ENCODE data around the gene CATSPERZ. TPM values are rescaled to one million over a fixed set of nuclear protein-coding genes. Genes with fewer than 3 reads are reported as not detected.

Gene CATSPERZ, protein sequence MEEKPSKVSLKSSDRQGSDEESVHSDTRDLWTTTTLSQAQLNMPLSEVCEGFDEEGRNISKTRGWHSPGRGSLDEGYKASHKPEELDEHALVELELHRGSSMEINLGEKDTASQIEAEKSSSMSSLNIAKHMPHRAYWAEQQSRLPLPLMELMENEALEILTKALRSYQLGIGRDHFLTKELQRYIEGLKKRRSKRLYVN
- total RNA-seq: under 1 TPM in 1 of 4 donors, not detected in 3; 0.80 TPM

DNA sequence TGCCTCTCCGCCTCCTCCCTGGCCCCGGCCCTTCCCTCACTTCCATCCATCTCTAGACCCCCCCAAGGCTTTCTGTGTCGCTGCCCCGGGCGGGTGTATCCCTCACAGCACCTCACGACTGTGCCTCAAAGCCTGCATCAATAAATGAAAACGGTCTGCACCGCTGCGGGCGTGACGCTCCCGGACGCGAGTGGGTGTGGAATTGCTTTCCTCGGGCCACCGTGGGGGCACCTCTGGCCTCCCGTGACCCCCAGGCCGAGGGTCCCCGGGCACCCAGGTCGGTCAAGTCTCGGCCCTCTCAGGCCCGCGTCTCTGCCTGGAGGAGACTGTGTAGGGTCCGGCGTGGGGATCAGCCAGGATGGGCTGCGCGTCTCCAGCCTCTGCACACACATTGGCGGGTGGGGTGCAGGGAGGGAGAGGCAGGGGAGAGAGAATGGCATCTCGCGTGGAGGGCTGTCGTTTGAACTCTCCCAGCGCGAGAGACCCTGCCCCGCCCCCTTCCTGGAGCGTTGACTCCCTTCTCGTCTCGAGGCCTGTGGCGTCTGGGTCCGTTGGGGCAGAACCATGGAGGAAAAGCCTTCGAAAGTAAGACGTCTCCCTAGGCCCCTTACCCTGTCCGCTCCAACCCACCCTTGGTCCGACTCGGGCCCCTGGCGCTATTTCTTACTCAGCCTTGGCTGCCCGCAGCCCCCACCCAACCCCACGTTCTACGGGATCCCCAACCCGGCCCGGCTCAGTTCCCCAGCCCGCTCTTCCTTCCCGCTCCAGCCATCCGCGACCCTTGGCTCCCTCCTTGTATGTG lies at the start of gene CATSPERZ:
CATSPERZ (plus strand) TSS at position 512 of the 802 bp plus-strand sequence; CDS start at position 565, 53 bp downstream.
- WGBS: 22% methylated on average over 37 of the region's 54 CpGs
- Histone ChIP-seq H3K4me3 (peak within 1 kb of the TSS; percentile 52 to 61 (median 53)), H3K27ac (replicated peaks in 1 of 4) (peak within 1 kb of the TSS in 3 of 4 donors; percentile 23 to 57 (median 52)), H3K9me3 (no peaks in the 10 kb centered on the region), H3K36me3 (no peaks in the 10 kb centered on the region), H3K4me1 (peaks cover 28 to 50% (median 45%) of the 10 kb centered on the region in 4 donors), H3K27me3 (peaks cover 7 to 84% (median 49%) of the 10 kb centered on the region in 4 donors)
- intact Hi-C loops (cut with DNase I): loop anchor here (5.0 kb wide), 2 partner anchors 33 to 98 kb away; no protein-coding TSS in a partner anchor
- no peak for DNase-seq (ENCODE audit: extremely low spot score)
- no peak for TF ChIP-seq POLR2A (IDR thresholded peaks at IDR 0.05; ENCODE audit: low read depth)
- TF ChIP-seq, protein P1, sequence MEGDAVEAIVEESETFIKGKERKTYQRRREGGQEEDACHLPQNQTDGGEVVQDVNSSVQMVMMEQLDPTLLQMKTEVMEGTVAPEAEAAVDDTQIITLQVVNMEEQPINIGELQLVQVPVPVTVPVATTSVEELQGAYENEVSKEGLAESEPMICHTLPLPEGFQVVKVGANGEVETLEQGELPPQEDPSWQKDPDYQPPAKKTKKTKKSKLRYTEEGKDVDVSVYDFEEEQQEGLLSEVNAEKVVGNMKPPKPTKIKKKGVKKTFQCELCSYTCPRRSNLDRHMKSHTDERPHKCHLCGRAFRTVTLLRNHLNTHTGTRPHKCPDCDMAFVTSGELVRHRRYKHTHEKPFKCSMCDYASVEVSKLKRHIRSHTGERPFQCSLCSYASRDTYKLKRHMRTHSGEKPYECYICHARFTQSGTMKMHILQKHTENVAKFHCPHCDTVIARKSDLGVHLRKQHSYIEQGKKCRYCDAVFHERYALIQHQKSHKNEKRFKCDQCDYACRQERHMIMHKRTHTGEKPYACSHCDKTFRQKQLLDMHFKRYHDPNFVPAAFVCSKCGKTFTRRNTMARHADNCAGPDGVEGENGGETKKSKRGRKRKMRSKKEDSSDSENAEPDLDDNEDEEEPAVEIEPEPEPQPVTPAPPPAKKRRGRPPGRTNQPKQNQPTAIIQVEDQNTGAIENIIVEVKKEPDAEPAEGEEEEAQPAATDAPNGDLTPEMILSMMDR (IDR thresholded peaks at IDR 0.05): no peak
- TF ChIP-seq EP300 (IDR thresholded peaks at IDR 0.05): no peak
- no peak for TF ChIP-seq POLR2AphosphoS5 (IDR thresholded peaks at IDR 0.05)

DNA sequence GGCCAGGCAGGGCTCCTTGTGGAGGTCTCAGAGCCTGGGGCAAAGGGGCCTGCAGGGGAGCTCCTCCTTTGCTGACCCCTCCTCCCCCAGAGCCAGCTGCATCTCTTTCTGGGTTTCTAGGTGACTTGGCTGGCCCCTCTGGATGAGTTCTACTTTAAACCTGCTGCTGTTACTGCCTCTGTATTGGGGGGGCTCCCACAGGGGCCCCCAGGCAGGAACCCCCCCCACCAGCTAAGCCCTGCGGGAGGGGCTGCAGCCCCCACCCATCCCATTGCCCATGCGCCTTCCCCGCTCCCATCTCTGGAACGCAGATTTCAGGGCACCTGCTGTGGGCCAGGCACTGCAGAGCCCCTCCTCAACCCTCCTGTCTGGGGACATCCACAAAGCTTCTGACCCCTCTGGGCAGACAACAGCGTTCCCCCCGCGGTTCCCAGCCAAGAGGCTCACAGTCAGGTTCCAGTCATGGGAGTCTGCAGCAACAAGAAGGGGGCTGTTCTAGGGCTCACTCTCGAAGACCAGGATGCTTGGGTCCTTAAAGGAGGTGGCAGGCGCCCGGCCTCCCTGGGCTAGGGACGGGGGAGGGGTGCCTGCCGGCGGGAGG lies 49.6 kb upstream of the CATSPERZ start:
- intact Hi-C loops (cut with DNase I): no loop called here
- 0% methylated on average over 3 of the region's 13 CpGs for WGBS
- no peaks in the 10 kb centered on the region for H3K9me3 ChIP-seq
- H3K4me3 ChIP-seq: peak overlapping the region; percentile 88 to 93 (median 92)
- TF ChIP-seq, protein P1 (IDR thresholded peaks at IDR 0.05): no peak
- TF ChIP-seq POLR2A (IDR thresholded peaks at IDR 0.05; ENCODE audit: low read depth) (no peak), POLR2AphosphoS5 (IDR thresholded peaks at IDR 0.05) (no peak), EP300 (IDR thresholded peaks at IDR 0.05) (no peak)
- peaks cover 3 to 14% (median 13%) of the 10 kb centered on the region in 4 donors for H3K36me3 ChIP-seq
- DNase-seq (ENCODE audit: extremely low spot score): no peak
- no peaks in the 10 kb centered on the region for H3K27me3 ChIP-seq
- H3K4me1 ChIP-seq: peaks cover 40 to 67% (median 58%) of the 10 kb centered on the region in 4 donors
- peak overlapping the region in 1 of 4 donors; percentile 81 for H3K27ac ChIP-seq (replicated peaks in 1 of 4)

DNA sequence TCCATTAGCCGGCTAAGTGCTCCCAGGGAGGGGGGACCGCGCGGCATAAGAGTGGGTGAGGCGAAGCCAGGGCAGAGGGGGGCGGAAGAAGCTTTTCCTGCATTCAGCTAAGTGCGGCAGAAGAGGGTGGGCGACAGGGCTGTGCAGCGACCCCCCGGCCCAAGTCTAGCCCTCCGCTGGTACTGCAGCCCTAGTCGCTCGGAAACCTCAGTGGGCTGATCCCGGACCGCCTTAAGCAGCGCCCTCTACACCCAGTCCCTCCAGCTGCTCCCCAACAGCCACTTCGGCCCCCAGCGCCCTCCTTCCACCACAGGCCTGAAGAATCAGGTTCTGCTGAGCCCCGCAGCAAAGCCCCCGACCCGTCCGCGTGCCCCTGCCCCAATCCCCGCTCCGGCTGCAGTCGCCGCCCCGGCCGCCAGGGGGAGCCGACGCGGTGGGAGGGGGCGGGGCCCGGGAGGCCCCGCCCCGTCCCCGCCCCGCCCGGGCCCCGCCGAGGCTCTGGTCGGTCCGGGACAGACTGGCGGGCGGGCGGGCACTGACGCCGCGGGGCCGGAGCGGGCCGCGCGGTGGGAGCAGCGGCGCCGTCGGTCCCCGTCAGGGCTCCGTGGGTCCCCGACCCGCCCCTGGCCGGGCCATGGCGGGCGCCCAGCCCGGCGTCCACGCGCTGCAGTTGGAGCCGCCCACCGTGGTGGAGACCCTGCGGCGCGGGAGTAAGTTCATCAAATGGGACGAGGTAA lies 49.0 kb upstream of the CATSPERZ start, which contains the start of gene PLCB3:
PLCB3 (plus strand) TSS at position 515 of the 737 bp plus-strand sequence; CDS start at position 635, 120 bp downstream.
- H3K4me1 ChIP-seq: peaks cover 36 to 62% (median 53%) of the 10 kb centered on the region in 4 donors
- WGBS: 1% methylated on average over 10 of the region's 75 CpGs
- peak within 1 kb of the TSS; percentile 88 to 93 (median 92) for H3K4me3 ChIP-seq
- DNase-seq (ENCODE audit: extremely low spot score): no peak
- no peaks in the 10 kb centered on the region for H3K9me3 ChIP-seq
- H3K36me3 ChIP-seq: peaks cover 10 to 21% (median 20%) of the 10 kb centered on the region in 4 donors
- TF ChIP-seq, protein P1 (IDR thresholded peaks at IDR 0.05): peak; percentile 76 to 94 (median 91)
- peak; percentile 4 to 45 for TF ChIP-seq POLR2AphosphoS5 (IDR thresholded peaks at IDR 0.05)
- TF ChIP-seq EP300 (IDR thresholded peaks at IDR 0.05): no peak
- H3K27ac ChIP-seq (replicated peaks in 1 of 4): peak within 1 kb of the TSS; percentile 81 to 86 (median 84)
- intact Hi-C loops (cut with DNase I): no loop called here
- no peaks in the 10 kb centered on the region for H3K27me3 ChIP-seq

DNA sequence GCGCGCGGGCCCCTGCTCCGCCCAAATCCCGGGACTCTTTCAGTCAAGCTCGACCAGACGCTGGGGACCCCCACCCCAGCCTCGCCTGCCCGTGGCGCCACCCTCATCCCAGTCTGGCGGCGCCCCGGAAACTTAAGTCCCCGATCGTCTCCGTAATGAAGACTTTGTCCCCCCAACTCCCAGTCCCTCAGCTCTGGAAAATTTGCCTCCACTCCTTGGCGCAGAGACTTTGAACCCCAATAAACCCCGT lies 48.5 kb upstream of the CATSPERZ start:
- Histone ChIP-seq H3K27me3 (no peaks in the 10 kb centered on the region), H3K4me3 (peak overlapping the region; percentile 88 to 93 (median 92)), H3K4me1 (peaks cover 36 to 61% (median 53%) of the 10 kb centered on the region in 4 donors), H3K9me3 (no peaks in the 10 kb centered on the region), H3K36me3 (peaks cover 15 to 26% (median 25%) of the 10 kb centered on the region in 4 donors), H3K27ac (replicated peaks in 1 of 4) (peak overlapping the region; percentile 81 to 86 (median 84))
- no peak for TF ChIP-seq POLR2A (IDR thresholded peaks at IDR 0.05; ENCODE audit: low read depth)
- intact Hi-C loops (cut with DNase I): loop anchor here (1.0 kb wide), 1 partner anchor 47 kb away; no protein-coding TSS in a partner anchor
- WGBS: 3% methylated on average over 7 of the region's 18 CpGs
- DNase-seq (ENCODE audit: extremely low spot score): no peak

All from esophagus muscularis mucosa (tissue), 4 donors.